Iris pigment epithelial cell (primary cell): ENCODE measurements around the gene SPINK14.

ENCODE experiments used
- DNase-seq: peaks from one replicate; pipeline ENCODE4 v3.0.0-alpha.2; 2011; ENCODE audit warnings: low read depth

The SPINK14 gene

DNA sequence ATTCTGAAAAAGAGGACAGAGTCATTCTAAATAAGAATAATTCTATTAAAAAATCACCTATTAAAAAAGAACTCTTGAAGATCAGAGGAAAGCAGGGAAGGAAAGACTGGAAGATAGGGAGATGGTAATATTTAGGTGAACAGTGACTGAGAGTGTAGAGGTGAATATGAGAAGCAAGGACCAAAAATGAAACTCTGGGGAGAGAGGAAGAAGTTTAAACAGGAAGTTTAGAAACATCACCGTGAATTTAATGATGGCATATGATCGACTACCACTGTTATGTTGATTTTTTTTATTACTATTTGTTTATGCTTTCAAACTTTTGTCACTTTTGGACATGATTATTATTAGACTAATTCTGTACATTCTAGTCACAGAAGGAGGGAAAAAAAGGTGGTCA lies 32.8 kb downstream of the SPINK14 start:
- DNase-seq: no peak

DNA sequence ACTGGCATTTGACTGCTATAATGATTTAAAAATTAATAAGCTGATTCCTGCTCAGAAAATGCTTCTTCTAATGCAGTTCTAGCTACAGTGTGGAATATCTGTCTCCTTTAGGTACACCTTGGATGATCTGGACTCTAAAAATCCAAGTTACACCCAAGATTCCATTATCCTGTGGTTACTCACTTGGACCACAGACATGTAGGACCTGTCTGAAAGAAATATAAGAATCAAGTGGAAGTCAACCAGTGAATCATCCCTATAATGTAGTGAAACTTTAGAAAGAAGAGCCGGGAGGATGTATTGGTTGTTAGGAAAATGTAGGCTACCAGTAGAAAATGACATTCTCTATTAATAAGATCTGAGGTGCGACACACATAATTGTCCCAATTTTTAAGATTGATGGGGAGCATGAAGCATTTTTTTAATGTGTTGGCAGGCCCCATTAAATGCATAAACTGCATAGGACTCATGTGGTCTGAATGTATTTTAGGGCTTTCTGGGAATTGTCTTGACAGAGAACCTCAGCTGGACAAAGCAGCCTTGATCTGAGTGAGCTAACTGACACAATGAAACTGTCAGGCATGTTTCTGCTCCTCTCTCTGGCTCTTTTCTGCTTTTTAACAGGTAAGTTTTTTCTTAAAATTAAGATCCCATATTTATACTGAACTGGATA lies 34.3 kb downstream of the SPINK14 start, which contains the start of gene SPINK6:
Gene SPINK6, plus strand, starts transcription at position 512 of the 673 bp plus-strand sequence. Its CDS starts 55 bp downstream, at position 567.
- no peak for DNase-seq

DNA sequence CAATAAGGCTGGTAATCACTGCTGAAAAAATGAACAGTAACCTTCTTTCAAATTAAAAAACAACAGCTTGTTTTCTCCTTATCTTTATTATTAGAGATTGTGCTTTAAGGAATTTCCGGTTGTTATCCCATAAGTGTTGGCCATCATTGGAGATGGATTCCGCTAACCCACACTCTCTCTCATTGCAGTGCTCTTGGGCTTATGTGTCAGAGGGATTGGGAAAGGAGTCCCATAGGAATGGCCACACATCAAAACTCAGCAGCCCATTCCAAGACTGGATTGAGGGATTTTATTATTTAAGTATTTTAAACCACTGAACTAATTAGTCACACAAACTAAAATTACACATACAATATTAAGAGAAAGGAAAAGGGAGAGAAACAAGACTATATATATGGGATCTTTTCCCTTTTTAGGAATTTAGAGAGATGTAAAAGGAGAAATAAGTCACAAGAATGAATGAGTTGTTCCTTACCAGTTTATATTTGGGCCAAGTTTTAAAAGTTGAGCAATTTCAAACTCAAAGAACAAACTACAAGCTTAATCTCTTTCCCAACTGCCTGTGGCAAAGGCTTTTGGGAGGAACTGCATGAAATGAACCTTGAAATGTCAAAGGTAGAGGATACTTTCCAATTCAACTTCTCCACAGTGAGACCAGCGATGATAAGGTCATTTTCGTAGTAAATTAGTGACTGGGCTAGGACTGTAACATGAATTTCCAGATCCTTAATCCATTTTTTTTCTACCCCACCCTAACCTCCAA lies 36.9 kb downstream of the SPINK14 start:
- no peak for DNase-seq

DNA sequence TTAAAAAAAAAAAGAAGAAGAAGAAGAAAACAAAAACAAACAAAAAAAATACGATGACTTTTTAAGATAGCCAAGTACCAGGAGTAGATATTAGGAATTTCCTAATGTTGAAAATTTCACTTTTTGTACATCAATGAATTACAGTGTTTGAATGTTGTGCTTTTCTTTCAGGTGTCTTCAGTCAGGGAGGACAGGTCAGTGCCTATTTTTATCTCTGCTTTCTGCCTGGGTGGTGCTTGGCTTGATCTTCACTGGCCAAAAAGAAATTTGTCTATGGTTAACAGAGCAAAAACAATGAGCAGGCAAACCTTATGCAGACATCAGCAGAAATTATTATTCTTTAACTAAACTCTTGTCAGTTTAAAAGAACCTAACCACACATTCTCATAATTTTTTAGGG lies 37.5 kb downstream of the SPINK14 start:
- DNase-seq: no peak

DNA sequence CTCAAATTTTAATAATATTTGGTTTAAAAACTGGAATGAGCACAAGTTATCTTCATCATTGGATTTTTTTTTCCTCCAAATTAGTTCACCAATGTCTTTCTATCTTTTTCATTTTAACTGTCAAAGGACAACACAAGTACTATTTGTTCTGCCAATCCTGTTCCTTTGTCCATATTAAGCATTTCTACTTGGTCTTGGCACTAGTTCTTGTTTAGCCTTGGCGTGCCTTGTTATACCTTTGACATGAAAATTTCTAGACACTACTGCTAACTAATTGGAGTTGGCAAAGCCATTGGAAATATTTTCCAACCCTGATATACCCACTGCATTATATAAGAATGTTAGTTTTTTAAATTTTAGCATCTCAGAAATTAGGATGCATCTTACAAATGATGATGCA lies 38.3 kb downstream of the SPINK14 start:
- no peak for DNase-seq

DNA sequence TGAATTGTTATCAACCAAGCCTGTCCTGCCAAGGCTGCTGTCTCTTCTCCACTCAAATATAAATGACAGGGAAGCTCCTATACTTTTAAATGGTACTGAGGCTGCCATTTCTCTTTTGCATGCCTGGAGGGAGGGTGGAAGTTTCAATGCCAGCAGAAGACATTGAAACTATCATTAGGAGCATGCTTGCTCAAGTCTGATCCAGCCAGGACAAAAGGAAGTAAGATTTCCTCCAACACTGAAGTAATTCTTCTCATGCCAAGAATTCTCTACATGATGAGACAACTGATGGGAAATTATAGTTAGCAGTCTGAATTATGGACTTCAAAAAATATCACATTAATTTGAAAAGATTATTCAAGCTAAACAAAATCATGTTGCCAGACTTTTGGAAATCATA lies 39.9 kb downstream of the SPINK14 start:
- DNase-seq: no peak

DNA sequence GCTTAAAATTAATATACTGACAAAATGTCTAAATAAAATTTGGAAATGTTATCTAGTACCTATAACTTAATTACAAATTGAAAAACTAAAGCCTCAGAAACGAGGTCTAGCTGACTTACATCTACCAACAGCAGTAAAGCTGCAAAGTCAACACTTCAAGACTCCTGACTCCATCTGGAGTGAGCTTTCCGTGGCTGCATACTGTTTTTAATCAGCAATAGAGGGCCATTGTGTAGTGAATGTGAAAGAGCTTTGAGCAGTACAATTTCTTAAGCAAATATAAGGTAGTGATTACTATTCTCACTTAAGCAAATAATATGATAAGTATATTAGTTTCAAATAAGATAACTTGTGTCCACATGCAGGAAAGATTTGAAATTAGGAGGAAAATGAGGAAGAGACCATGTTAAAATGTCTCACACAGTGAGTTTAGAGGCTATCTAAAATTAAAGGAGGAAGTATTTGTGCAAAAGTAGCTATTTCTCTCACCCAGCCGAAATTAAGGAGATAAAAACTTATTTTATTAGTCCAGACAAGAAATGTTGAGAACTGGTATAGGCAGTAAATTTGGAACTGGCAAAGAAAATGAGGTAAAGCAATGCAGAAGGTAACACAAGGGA lies 40.9 kb downstream of the SPINK14 start:
- DNase-seq: no peak

DNA sequence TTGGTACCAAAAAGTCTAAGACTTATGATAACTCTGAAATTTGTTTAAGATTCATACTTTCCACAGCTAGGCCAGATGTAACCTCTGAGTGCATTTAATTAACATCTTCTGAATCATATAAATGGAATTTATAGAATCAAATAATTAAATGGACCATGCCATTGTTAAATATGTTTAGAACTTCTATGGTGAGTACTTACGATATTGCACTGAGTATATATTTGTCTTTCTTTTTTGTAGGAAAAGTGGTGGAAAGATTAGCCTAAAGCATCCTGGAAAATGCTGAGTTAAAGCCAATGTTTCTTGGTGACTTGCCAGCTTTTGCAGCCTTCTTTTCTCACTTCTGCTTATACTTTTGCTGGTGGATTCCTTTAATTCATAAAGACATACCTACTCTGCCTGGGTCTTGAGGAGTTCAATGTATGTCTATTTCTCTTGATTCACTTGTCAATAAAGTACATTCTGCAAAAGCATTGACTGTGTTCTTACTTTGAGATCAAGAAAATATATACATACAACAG lies 46.4 kb downstream of the SPINK14 start:
- no peak for DNase-seq

DNA sequence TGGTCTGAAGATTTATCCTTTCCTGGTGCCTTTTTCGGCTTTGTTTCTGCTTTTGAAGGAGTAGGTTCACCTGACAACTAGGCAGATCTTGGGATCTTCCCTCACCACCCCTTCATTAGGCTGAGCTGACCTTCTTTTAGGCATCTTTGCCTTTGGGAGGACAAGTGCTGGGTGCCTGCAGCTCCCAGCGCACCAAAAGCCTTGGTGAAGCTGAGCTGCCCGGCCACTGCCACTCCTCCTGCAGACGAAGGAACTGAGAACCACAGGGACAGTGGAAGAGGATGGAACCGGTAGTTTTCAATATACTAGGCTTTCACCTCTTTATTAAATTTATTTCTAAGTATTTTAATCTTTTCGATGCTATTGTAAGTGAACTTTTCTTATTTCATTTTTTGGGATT lies 53.2 kb downstream of the SPINK14 start:
- DNase-seq: no peak

DNA sequence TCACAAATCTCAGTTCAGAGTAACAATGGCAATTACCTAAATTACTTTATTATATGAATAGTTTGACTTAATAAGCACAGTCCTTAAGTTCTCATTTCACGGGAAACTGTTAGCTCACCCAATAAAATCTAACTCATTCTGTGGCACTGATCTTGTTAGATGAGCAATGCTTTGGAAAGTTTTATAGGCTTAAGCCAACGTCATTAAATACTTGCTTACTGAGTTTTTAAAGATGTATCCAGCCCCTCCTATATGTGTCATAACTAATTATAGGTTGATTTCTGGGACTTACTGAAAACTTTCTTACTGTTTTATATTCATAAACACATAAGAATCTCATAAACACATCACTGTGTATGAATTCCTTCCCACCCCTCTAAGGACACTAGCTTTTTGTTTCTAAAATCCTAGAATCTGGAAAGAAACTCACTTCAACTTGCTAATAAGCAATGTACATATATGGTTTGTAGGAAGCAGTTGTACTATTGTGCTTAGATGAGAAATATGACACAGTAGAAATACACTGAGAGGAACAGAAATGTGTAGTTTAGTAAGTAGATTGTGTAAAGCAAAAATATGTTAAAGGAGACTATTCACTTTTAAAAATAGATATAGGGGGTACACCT lies 55.9 kb downstream of the SPINK14 start:
- DNase-seq: no peak
